Caco-2 (cell line): ENCODE data around the gene TCF7L2. TPM values are rescaled to one million over a fixed set of nuclear protein-coding genes. Genes with fewer than 3 reads are reported as not detected.

Experiments used
- BruUV-seq: library from RNA; stranded (reverse); fragments of 400-500 nt; replicated peaks from 2 replicates; lab custom pipeline; 2021; lab: Mats Ljungman, UMichigan
- CTCF ChIA-PET: fragments of 300-600 bp; sonication (Branson Sonifier 250); formaldehyde crosslinking; loops from one replicate; lab custom pipeline; 2022; ENCODE audit warnings: antibody characterized with exemption; lab: Charles Lee
- POLR2A ChIA-PET: fragments of 300-600 bp; sonication (Branson Sonifier 250); formaldehyde crosslinking; loops from one replicate; lab custom pipeline; 2022; ENCODE audit warnings: antibody characterized with exemption; lab: Charles Lee
- DNase-seq, 2 experiments: peaks; one replicate each; pipeline versions ENCODE4 v3.0.0 to v3.0.0-alpha.2; 2020 to 2022
- H3K27me3 ChIP-seq: replicated peaks from 2 replicates; pipeline ENCODE4 v1.6.0; 2011; ENCODE audit warnings: low read length; ENCODE audit not compliant: control insufficient read depth, insufficient read depth
- H3K36me3 ChIP-seq: 2 replicates; pipeline ENCODE4 v1.5.1; 2011; ENCODE audit warnings: low read length; ENCODE audit not compliant: control insufficient read depth, insufficient read depth
- H3K4me1 ChIP-seq: fragments of 250-450 bp; sonication (Bioruptor Pico); 2 replicates; pipeline ENCODE4 v1.5.1; 2020; ENCODE audit warnings: mild to moderate bottlenecking
- H3K4me3 ChIP-seq: 2 replicates; pipeline ENCODE4 v1.5.1; 2011; ENCODE audit warnings: low read depth, mild to moderate bottlenecking, control low read depth, low read length
- H3K9me3 ChIP-seq: fragments of 250-450 bp; sonication (Bioruptor Pico); 2 replicates; pipeline ENCODE4 v1.5.1; 2020; ENCODE audit warnings: mild to moderate bottlenecking, moderate library complexity
- H3K27ac Mint-ChIP-seq: one replicate; pipeline ENCODE4 v1.8.0; 2022; ENCODE audit warnings: mixed read lengths; ENCODE audit not compliant: unreplicated experiment
- H3K27me3 Mint-ChIP-seq: one replicate; pipeline ENCODE4 v1.8.0; 2022; ENCODE audit warnings: mixed read lengths; ENCODE audit not compliant: insufficient read depth, unreplicated experiment
- H3K36me3 Mint-ChIP-seq: one replicate; pipeline ENCODE4 v1.8.0; 2022; ENCODE audit warnings: mild to moderate bottlenecking, mixed read lengths; ENCODE audit not compliant: insufficient read depth, unreplicated experiment
- H3K4me1 Mint-ChIP-seq: one replicate; pipeline ENCODE4 v1.8.0; 2022; ENCODE audit warnings: low read depth, mixed read lengths; ENCODE audit not compliant: unreplicated experiment
- H3K4me3 Mint-ChIP-seq: one replicate; pipeline ENCODE4 v1.8.0; 2022; ENCODE audit warnings: mild to moderate bottlenecking, moderate library complexity, mixed read lengths; ENCODE audit not compliant: unreplicated experiment
- H3K9me3 Mint-ChIP-seq: one replicate; pipeline ENCODE4 v1.8.0; 2022; ENCODE audit warnings: mixed read lengths; ENCODE audit not compliant: unreplicated experiment
- intact Hi-C: fragments of 100-400 bp; cut with micrococcal nuclease; formaldehyde crosslinking; loops from one replicate; pipeline ENCODE4 v1.10.0; 2022; ENCODE audit not compliant: unreplicated experiment
- total RNA-seq: library from RNA; stranded (reverse); gene quantifications from 2 replicates; pipeline ENCODE4 v1.2.3, GENCODE V29; 2022
- TF ChIP-seq, protein P1 (sequence below), 2 experiments: fragments of 200-600 bp in 1 of 2; IDR thresholded peaks; 1 replicate in 1 of 2; 2 replicates in 1 of 2; pipeline versions ENCODE4 v1.5.1 to v1.8.0; 2011 to 2022; ENCODE audit warnings: antibody characterized with exemption in 1 of 2, control low read depth in 1 of 2, inconsistent platforms in 1 of 2, low read depth in 1 of 2, low read length in 1 of 2, mild to moderate bottlenecking in 1 of 2, moderate library complexity in 1 of 2; ENCODE audit not compliant: insufficient read depth in 1 of 2, severe bottlenecking in 1 of 2, unreplicated experiment in 1 of 2

Gene TCF7L2
- total RNA-seq, 1 experiment from 2014 or later, result 45.4 TPM

DNA sequence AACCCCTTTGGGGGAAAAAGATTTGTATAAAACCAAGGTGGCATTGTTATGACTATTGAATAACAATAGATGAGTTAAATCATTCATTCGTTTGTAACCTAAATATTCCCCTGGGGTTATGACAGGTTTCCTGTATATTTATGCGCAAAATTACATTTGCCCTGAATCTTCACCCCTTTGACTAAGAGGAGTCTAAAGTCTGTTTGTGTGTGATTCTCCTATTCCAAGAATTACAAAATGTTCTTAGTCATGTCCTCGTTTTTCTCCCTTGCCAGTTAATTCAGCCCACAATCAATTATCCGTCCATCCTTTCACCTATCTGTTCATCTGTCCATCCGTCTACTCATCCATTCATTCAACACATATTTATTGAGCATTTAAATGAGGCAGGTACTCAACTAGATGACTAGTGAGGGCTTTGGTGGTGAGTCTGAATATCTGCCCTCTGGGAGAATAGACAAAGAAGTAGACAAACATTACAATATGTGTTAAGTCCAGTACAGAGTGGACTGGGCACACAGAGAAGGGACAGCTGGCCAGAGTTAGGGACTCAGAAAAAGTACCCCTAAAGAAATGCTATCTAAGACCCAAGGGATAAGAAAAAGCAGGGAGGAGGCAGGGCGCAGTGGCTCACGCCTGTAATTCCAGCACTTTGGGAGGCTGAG, 35.6 kb upstream of the TCF7L2 start:
- intact Hi-C loops, result loop anchor here (2.0 kb wide), 1 partner anchor 16 kb away; no protein-coding TSS in a partner anchor
- Histone ChIP-seq H3K4me1 (peaks cover 10% of the 10 kb centered on the region), H3K27me3 (no peaks in the 10 kb centered on the region), H3K4me3 (no peak overlapping the region), H3K9me3 (no peaks in the 10 kb centered on the region), H3K36me3 (no peaks in the 10 kb centered on the region)
- Mint-ChIP-seq H3K36me3 (peaks cover 4% of the 10 kb centered on the region), H3K9me3 (no peaks in the 10 kb centered on the region), H3K4me3 (peak overlapping the region; percentile 64), H3K4me1 (peaks cover 27% of the 10 kb centered on the region), H3K27me3 (no peaks in the 10 kb centered on the region), H3K27ac (peak overlapping the region; percentile 34)
- POLR2A ChIA-PET, result no interaction called here
- DNase-seq, result no peak
- CTCF ChIA-PET, result no interaction called here
- TF ChIP-seq, protein P1, sequence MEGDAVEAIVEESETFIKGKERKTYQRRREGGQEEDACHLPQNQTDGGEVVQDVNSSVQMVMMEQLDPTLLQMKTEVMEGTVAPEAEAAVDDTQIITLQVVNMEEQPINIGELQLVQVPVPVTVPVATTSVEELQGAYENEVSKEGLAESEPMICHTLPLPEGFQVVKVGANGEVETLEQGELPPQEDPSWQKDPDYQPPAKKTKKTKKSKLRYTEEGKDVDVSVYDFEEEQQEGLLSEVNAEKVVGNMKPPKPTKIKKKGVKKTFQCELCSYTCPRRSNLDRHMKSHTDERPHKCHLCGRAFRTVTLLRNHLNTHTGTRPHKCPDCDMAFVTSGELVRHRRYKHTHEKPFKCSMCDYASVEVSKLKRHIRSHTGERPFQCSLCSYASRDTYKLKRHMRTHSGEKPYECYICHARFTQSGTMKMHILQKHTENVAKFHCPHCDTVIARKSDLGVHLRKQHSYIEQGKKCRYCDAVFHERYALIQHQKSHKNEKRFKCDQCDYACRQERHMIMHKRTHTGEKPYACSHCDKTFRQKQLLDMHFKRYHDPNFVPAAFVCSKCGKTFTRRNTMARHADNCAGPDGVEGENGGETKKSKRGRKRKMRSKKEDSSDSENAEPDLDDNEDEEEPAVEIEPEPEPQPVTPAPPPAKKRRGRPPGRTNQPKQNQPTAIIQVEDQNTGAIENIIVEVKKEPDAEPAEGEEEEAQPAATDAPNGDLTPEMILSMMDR (IDR thresholded peaks at IDR 0.05; ENCODE audit: insufficient read depth in 1 of 2, low read depth in 1 of 2, low read length in 1 of 2, severe bottlenecking in 1 of 2, unreplicated experiment in 1 of 2), result no peak
- no TSS peak for BruUV-seq

DNA sequence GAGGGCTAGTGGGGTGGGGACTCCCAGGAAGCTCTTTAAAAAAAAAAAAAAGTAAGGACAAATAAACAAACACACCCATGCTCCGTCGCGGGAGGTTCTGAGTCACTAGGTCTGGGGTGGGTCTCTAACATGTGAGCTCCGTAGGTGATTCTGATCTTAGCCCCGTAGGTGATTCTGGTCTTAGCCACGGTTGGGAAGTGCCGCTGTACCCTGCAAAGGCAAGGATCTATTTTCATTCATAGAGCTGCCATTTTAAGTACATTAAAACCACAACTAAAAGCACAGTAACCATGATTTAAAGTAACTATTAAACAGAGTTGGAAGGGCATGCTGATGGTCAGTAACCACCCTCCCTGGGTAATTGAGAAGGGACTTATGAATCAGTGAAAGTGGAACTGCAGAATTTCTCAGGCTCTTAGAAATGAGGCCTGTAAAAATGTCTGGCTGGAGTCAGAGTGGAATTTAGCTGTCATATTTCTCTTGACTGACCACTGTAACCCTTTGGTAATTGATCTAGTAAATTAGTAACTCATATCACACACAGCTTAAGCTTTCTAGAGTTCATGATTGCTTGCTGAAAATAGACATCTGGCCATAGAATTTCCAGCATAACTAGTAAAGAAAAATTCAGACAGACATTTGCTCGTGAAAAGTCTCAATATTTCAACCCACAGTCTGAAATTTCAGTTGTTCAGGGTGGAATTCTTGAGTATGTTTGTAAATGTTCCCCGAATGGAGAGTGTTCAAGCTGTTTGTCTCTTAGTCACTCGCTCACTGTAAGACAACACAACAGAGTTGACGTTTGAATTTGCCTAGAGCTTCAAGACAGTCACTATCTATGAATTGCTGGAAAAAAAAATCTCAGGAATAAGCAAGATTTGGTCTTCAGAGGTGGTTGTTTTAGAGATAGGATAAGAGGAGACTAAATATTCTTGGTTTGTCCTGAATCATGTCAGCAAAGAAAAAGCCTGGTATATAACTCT, 34.2 kb upstream of the TCF7L2 start:
- Mint-ChIP-seq H3K4me3 (peak overlapping the region; percentile 64), H3K27ac (peak overlapping the region; percentile 87), H3K36me3 (peaks cover 4% of the 10 kb centered on the region), H3K4me1 (peaks cover 27% of the 10 kb centered on the region), H3K27me3 (no peaks in the 10 kb centered on the region), H3K9me3 (no peaks in the 10 kb centered on the region)
- peak; percentile 47 to 71 for DNase-seq
- CTCF ChIA-PET, result interaction anchor here (1.0 kb wide), 1 partner anchor 104 kb away, joined by 3 read pairs; no protein-coding TSS in a partner anchor
- Histone ChIP-seq H3K36me3 (no peaks in the 10 kb centered on the region), H3K27me3 (no peaks in the 10 kb centered on the region), H3K9me3 (no peaks in the 10 kb centered on the region), H3K4me1 (peaks cover 10% of the 10 kb centered on the region), H3K4me3 (no peak overlapping the region)
- POLR2A ChIA-PET, result interaction anchor here (0.5 to 0.7 kb wide), 3 partner anchors 12 to 356 kb away, joined by 3 to 7 read pairs (median 4); no protein-coding TSS in a partner anchor
- TF ChIP-seq, protein P1 (IDR thresholded peaks at IDR 0.05; ENCODE audit: insufficient read depth in 1 of 2, low read depth in 1 of 2, low read length in 1 of 2, severe bottlenecking in 1 of 2, unreplicated experiment in 1 of 2), result no peak
- intact Hi-C loops, result loop anchor here (2.0 kb wide), 1 partner anchor 17 kb away; no protein-coding TSS in a partner anchor
- no TSS peak for BruUV-seq

DNA sequence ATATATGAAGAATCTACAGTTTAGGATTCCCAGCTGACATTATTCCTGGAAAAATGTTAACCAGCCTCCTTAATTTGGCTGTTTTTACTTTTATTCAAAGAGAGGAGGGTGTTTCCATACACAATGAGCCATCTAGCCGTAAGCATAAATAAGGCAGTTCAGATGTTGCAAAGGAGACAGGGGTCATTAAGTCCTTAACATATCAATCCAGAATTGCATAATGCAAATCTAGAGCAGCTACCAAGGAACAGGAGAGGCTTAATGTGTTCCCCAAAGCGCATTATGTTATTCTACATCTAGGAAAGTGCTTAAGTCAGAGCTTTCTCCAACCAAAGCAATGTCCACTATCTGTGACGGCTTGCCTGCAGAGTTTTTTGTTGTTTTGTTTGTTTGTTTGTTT, 32.4 kb upstream of the TCF7L2 start:
- DNase-seq, result no peak
- TF ChIP-seq, protein P1 (IDR thresholded peaks at IDR 0.05; ENCODE audit: insufficient read depth in 1 of 2, low read depth in 1 of 2, low read length in 1 of 2, severe bottlenecking in 1 of 2, unreplicated experiment in 1 of 2), result no peak
- H3K9me3 Mint-ChIP-seq, result no peaks in the 10 kb centered on the region
- POLR2A ChIA-PET, result no interaction called here
- BruUV-seq, result no TSS peak
- peaks cover 4% of the 10 kb centered on the region for H3K36me3 Mint-ChIP-seq
- CTCF ChIA-PET, result no interaction called here
- H3K27ac Mint-ChIP-seq, result no peak overlapping the region
- peaks cover 27% of the 10 kb centered on the region for H3K4me1 Mint-ChIP-seq
- Histone ChIP-seq H3K4me1 (peaks cover 10% of the 10 kb centered on the region), H3K27me3 (no peaks in the 10 kb centered on the region), H3K36me3 (no peaks in the 10 kb centered on the region), H3K9me3 (no peaks in the 10 kb centered on the region), H3K4me3 (no peak overlapping the region)
- no peak overlapping the region for H3K4me3 Mint-ChIP-seq
- intact Hi-C loops, result no loop called here
- H3K27me3 Mint-ChIP-seq, result no peaks in the 10 kb centered on the region
